Measurements from ENCODE around the gene AKAP13. TPM values are rescaled to one million over a fixed set of nuclear protein-coding genes. Genes with fewer than 3 reads are reported as not detected.

Gene AKAP13
- total RNA-seq, 2 experiments from 2014 or later, result 282 to 304 TPM

- TF ChIP-seq CTCF (IDR thresholded peaks at IDR 0.05), result no peak
- peak overlapping the region; percentile 77 to 84 for H3K27ac ChIP-seq (ENCODE audit: low read depth in 1 of 2, low read length in 2 of 2)
- CTCF ChIA-PET, result interaction anchor here (0.8 to 1.8 kb wide), 5 partner anchors 11 to 33 kb away, joined by 3 to 9 read pairs (median 3); no protein-coding TSS in a partner anchor
- H3K27me3 ChIP-seq (ENCODE audit: control insufficient read depth in 1 of 2, insufficient read depth in 2 of 2, low read length in 2 of 2), result no peaks in the 10 kb centered on the region
- Mint-ChIP-seq H3K9me3 (no peaks in the 10 kb centered on the region), H3K4me1 (ENCODE audit: low read depth) (peaks cover 83% of the 10 kb centered on the region), H3K27ac (peak overlapping the region; percentile 93), H3K4me3 (peak overlapping the region; percentile 97), H3K36me3 (ENCODE audit: low read depth) (peaks cover 65% of the 10 kb centered on the region), H3K27me3 (no peaks in the 10 kb centered on the region)
- peaks cover 56% of the 10 kb centered on the region for H3K4me1 ChIP-seq (ENCODE audit: insufficient read depth, low read length)
- intact Hi-C loops (cut with DNase I, micrococcal nuclease), result loop anchor here (5.0 to 10.0 kb wide), 4 partner anchors 33 to 396 kb away; no protein-coding TSS in a partner anchor
- DNase-seq (peak in 7 of 14 experiments; percentile 22 to 61 (median 59)), ATAC-seq (ENCODE audit: poor library complexity) (peak; percentile 37)
- POLR2A ChIA-PET, result interaction anchor here (0.9 to 5.7 kb wide), 14 partner anchors 8 to 360 kb away, joined by 3 to 83 read pairs (median 6); partner anchors contain the start of gene AKAP13
- peaks cover 43% of the 10 kb centered on the region for H3K36me3 ChIP-seq (ENCODE audit: insufficient read depth, low read length)
- no peaks in the 10 kb centered on the region for H3K9me3 ChIP-seq (ENCODE audit: control insufficient read depth in 1 of 2, insufficient read depth in 1 of 2, low read length in 2 of 2)
- peak overlapping the region; percentile 66 for H3K4me3 ChIP-seq (ENCODE audit: low read length)
These were observed 310.3 kb downstream of the AKAP13 start for GRCh38 chr15:85690561-85691231.

GRCh38 chr15:85691350-85692240 is 311.2 kb downstream of the AKAP13 start:
- H3K27me3 ChIP-seq (ENCODE audit: control insufficient read depth in 1 of 2, insufficient read depth in 2 of 2, low read length in 2 of 2), result no peaks in the 10 kb centered on the region
- Mint-ChIP-seq H3K9me3 (no peaks in the 10 kb centered on the region), H3K4me3 (peak overlapping the region; percentile 97), H3K27ac (peak overlapping the region; percentile 93), H3K36me3 (ENCODE audit: low read depth) (peaks cover 65% of the 10 kb centered on the region), H3K27me3 (no peaks in the 10 kb centered on the region), H3K4me1 (ENCODE audit: low read depth) (peaks cover 85% of the 10 kb centered on the region)
- DNase-seq (peak in 4 of 14 experiments; percentile 12 to 74 (median 50)), ATAC-seq (ENCODE audit: poor library complexity) (no peak)
- H3K4me3 ChIP-seq (ENCODE audit: low read length), result peak overlapping the region; percentile 66
- peaks cover 57% of the 10 kb centered on the region for H3K4me1 ChIP-seq (ENCODE audit: insufficient read depth, low read length)
- ChIA-PET CTCF (interaction anchor here (1.6 to 1.8 kb wide), 3 partner anchors 11 to 22 kb away, joined by 3 to 9 read pairs (median 4); no protein-coding TSS in a partner anchor), POLR2A (interaction anchor here (0.5 to 5.7 kb wide), 8 partner anchors 11 to 110 kb away, joined by 3 to 83 read pairs (median 8); no protein-coding TSS in a partner anchor)
- no peak for TF ChIP-seq CTCF (IDR thresholded peaks at IDR 0.05)
- peak overlapping the region; percentile 77 to 84 for H3K27ac ChIP-seq (ENCODE audit: low read depth in 1 of 2, low read length in 2 of 2)
- intact Hi-C loops (cut with DNase I, micrococcal nuclease), result loop anchor here (5.0 to 10.0 kb wide), 4 partner anchors 34 to 397 kb away; no protein-coding TSS in a partner anchor
- H3K9me3 ChIP-seq (ENCODE audit: control insufficient read depth in 1 of 2, insufficient read depth in 1 of 2, low read length in 2 of 2), result no peaks in the 10 kb centered on the region
- peaks cover 45% of the 10 kb centered on the region for H3K36me3 ChIP-seq (ENCODE audit: insufficient read depth, low read length)

GRCh38 chr15:85692321-85692720 is 311.9 kb downstream of the AKAP13 start:
- H3K4me1 ChIP-seq (ENCODE audit: insufficient read depth, low read length), result peaks cover 59% of the 10 kb centered on the region
- Mint-ChIP-seq H3K9me3 (no peaks in the 10 kb centered on the region), H3K4me1 (ENCODE audit: low read depth) (peaks cover 83% of the 10 kb centered on the region), H3K27ac (peak overlapping the region; percentile 93), H3K27me3 (no peaks in the 10 kb centered on the region), H3K4me3 (peak overlapping the region; percentile 97), H3K36me3 (ENCODE audit: low read depth) (peaks cover 67% of the 10 kb centered on the region)
- H3K4me3 ChIP-seq (ENCODE audit: low read length), result peak overlapping the region; percentile 66
- ATAC-seq (ENCODE audit: poor library complexity) (no peak), DNase-seq (no peak)
- H3K27ac ChIP-seq (ENCODE audit: low read depth in 1 of 2, low read length in 2 of 2), result peak overlapping the region; percentile 77 to 84
- no peaks in the 10 kb centered on the region for H3K27me3 ChIP-seq (ENCODE audit: control insufficient read depth in 1 of 2, insufficient read depth in 2 of 2, low read length in 2 of 2)
- intact Hi-C loops (cut with DNase I, micrococcal nuclease), result loop anchor here (5.0 to 10.0 kb wide), 4 partner anchors 35 to 398 kb away; no protein-coding TSS in a partner anchor
- CTCF ChIA-PET, result interaction anchor here (0.9 to 1.1 kb wide), 2 partner anchors 9 to 110 kb away, joined by 3 read pairs; no protein-coding TSS in a partner anchor
- H3K9me3 ChIP-seq (ENCODE audit: control insufficient read depth in 1 of 2, insufficient read depth in 1 of 2, low read length in 2 of 2), result no peaks in the 10 kb centered on the region
- POLR2A ChIA-PET, result interaction anchor here (0.5 to 5.7 kb wide), 6 partner anchors 10 to 32 kb away, joined by 3 to 83 read pairs (median 6); no protein-coding TSS in a partner anchor
- no peak for TF ChIP-seq CTCF (IDR thresholded peaks at IDR 0.05)
- H3K36me3 ChIP-seq (ENCODE audit: insufficient read depth, low read length), result peaks cover 46% of the 10 kb centered on the region
